ENCODE data around the gene KREMEN1. TPM values are rescaled to one million over a fixed set of nuclear protein-coding genes. Genes with fewer than 3 reads are reported as not detected.
A peak's percentile ranks its signal among the peaks of the same experiment; 100 is the strongest.

KREMEN1 gene
- total RNA-seq, 1 donor from 2014 or later: 20.5 TPM

GRCh38 chr22:29152045-29152953, 79.5 kb downstream of the KREMEN1 start:
- H3K36me3 Mint-ChIP-seq (ENCODE audit: unreplicated experiment): no peaks in the 10 kb centered on the region
- TF ChIP-seq CTCF (IDR thresholded peaks at IDR 0.05; ENCODE audit: partially characterized antibody, unreplicated experiment): no peak
- no peak for DNase-seq
- H3K9me3 Mint-ChIP-seq (ENCODE audit: unreplicated experiment): peaks cover 2% of the 10 kb centered on the region
- peaks cover 17% of the 10 kb centered on the region for H3K4me1 Mint-ChIP-seq (ENCODE audit: low read depth, unreplicated experiment)
- H3K27me3 Mint-ChIP-seq (ENCODE audit: unreplicated experiment): peaks cover 5% of the 10 kb centered on the region
- peak overlapping the region; percentile 59 for H3K4me3 Mint-ChIP-seq (ENCODE audit: unreplicated experiment)
- peak overlapping the region; percentile 52 for H3K27ac Mint-ChIP-seq (ENCODE audit: unreplicated experiment)

- H3K27ac Mint-ChIP-seq (ENCODE audit: unreplicated experiment): no peak overlapping the region
- H3K4me1 Mint-ChIP-seq (ENCODE audit: low read depth, unreplicated experiment): peaks cover 17% of the 10 kb centered on the region
- H3K27me3 Mint-ChIP-seq (ENCODE audit: unreplicated experiment): peaks cover 3% of the 10 kb centered on the region
- H3K4me3 Mint-ChIP-seq (ENCODE audit: unreplicated experiment): no peak overlapping the region
- DNase-seq: no peak
- no peak for TF ChIP-seq CTCF (IDR thresholded peaks at IDR 0.05; ENCODE audit: partially characterized antibody, unreplicated experiment)
- H3K36me3 Mint-ChIP-seq (ENCODE audit: unreplicated experiment): no peaks in the 10 kb centered on the region
- no peaks in the 10 kb centered on the region for H3K9me3 Mint-ChIP-seq (ENCODE audit: unreplicated experiment)
Observed at GRCh38 chr22:29152954-29153719, 80.3 kb downstream of the KREMEN1 start.

- no peaks in the 10 kb centered on the region for H3K36me3 Mint-ChIP-seq (ENCODE audit: unreplicated experiment)
- DNase-seq: peak; percentile 93
- no peaks in the 10 kb centered on the region for H3K9me3 Mint-ChIP-seq (ENCODE audit: unreplicated experiment)
- H3K4me3 Mint-ChIP-seq (ENCODE audit: unreplicated experiment): no peak overlapping the region
- H3K4me1 Mint-ChIP-seq (ENCODE audit: low read depth, unreplicated experiment): peaks cover 17% of the 10 kb centered on the region
- no peaks in the 10 kb centered on the region for H3K27me3 Mint-ChIP-seq (ENCODE audit: unreplicated experiment)
- no peak overlapping the region for H3K27ac Mint-ChIP-seq (ENCODE audit: unreplicated experiment)
- TF ChIP-seq CTCF (IDR thresholded peaks at IDR 0.05; ENCODE audit: partially characterized antibody, unreplicated experiment): peak; percentile 99
Observed at GRCh38 chr22:29154364-29155048, 81.7 kb downstream of the KREMEN1 start.

- no peak for TF ChIP-seq CTCF (IDR thresholded peaks at IDR 0.05; ENCODE audit: partially characterized antibody, unreplicated experiment)
- H3K4me3 Mint-ChIP-seq (ENCODE audit: unreplicated experiment): no peak overlapping the region
Observed at GRCh38 chr22:29155966-29156365, 83.1 kb downstream of the KREMEN1 start.

More at GRCh38 chr22:29155966-29156365, 83.1 kb downstream of the KREMEN1 start:
- Mint-ChIP-seq H3K4me1 (ENCODE audit: low read depth, unreplicated experiment) (peaks cover 9% of the 10 kb centered on the region), H3K27ac (ENCODE audit: unreplicated experiment) (no peak overlapping the region), H3K27me3 (ENCODE audit: unreplicated experiment) (no peaks in the 10 kb centered on the region), H3K9me3 (ENCODE audit: unreplicated experiment) (no peaks in the 10 kb centered on the region), H3K36me3 (ENCODE audit: unreplicated experiment) (no peaks in the 10 kb centered on the region)
- DNase-seq: no peak
